Endothelial cell of umbilical vein (primary cell): ENCODE results near the gene AGMAT. TPM values are rescaled to one million over a fixed set of nuclear protein-coding genes. Genes with fewer than 3 reads are reported as not detected.

ENCODE experiments used
- BruUV-seq: library from RNA; stranded (reverse); fragments of 400-500 nt; replicated peaks from 2 replicates; lab custom pipeline; 2021; lab: Mats Ljungman, UMichigan
- CTCF ChIA-PET: fragments of 300-600, 350-600 bp; sonication (Branson Sonifier 250); formaldehyde crosslinking; loops from one replicate; lab custom pipeline; 2021; ENCODE audit warnings: antibody characterized with exemption, inconsistent platforms; lab: Charles Lee
- POLR2A ChIA-PET: fragments of 300-600, 350-600 bp; sonication (Branson Sonifier 250); formaldehyde crosslinking; loops from one replicate; lab custom pipeline; 2021; ENCODE audit warnings: antibody characterized with exemption, inconsistent platforms; lab: Charles Lee
- DNase-seq: peaks from one replicate; pipeline ENCODE4 v3.0.0-alpha.2; 2011; ENCODE audit warnings: low read depth, low spot score
- FAIRE-seq: peaks from 2 replicates; lab custom pipeline; 2011; peaks lifted over from hg19 to GRCh38; lab: Jason Lieb, UNC
- H2AFZ ChIP-seq: 2 replicates; pipeline ENCODE4 v1.6.0; 2012; ENCODE audit warnings: low read depth, low read length, control low read depth, inconsistent platforms
- H3K27ac ChIP-seq: 2 replicates; pipeline ENCODE4 v1.5.1; 2011; ENCODE audit warnings: low read depth, mild to moderate bottlenecking, control low read depth, low read length, moderate library complexity; ENCODE audit not compliant: insufficient read depth
- H3K27me3 ChIP-seq, 2 experiments: 2 replicates each; pipeline versions ENCODE4 v1.6.0 to v1.6.1; 2011; ENCODE audit warnings: low read length in 2 of 2, mixed read lengths in 1 of 2; ENCODE audit not compliant: control insufficient read depth in 2 of 2, insufficient read depth in 2 of 2
- H3K36me3 ChIP-seq, 2 experiments: 2 replicates in 1 of 2; 3 replicates in 1 of 2; pipeline ENCODE4 v1.5.1; 2011; ENCODE audit warnings: low read length in 2 of 2, mild to moderate bottlenecking in 1 of 2, moderate library complexity in 1 of 2; ENCODE audit not compliant: control insufficient read depth in 2 of 2, insufficient read depth in 2 of 2; ENCODE audit errors: extremely low read depth in 1 of 2
- H3K4me1 ChIP-seq: 3 replicates; pipeline ENCODE4 v1.5.1; 2011; ENCODE audit warnings: mild to moderate bottlenecking, low read length; ENCODE audit not compliant: control insufficient read depth, insufficient read depth; ENCODE audit errors: extremely low read depth
- H3K4me2 ChIP-seq: 2 replicates; pipeline ENCODE4 v1.6.1; 2011; ENCODE audit warnings: low read length, control low read depth, mixed read lengths; ENCODE audit not compliant: insufficient read depth
- H3K4me3 ChIP-seq, 3 experiments: fragments of 200-600 bp in 1 of 3; sonication (generic), shearing (Covaris generic) in 1 of 3; replicated peaks in 1 of 3; 2 replicates each; pipeline ENCODE4 v1.5.1; 2011 to 2016; ENCODE audit warnings: control low read depth in 3 of 3, low read length in 3 of 3, mild to moderate bottlenecking in 2 of 3, inconsistent platforms in 1 of 3, low read depth in 1 of 3, moderate library complexity in 1 of 3; ENCODE audit not compliant: insufficient read depth in 1 of 3
- H3K79me2 ChIP-seq: 2 replicates; pipeline ENCODE4 v1.6.0; 2012; ENCODE audit warnings: low read length, inconsistent platforms; ENCODE audit not compliant: control insufficient read depth, insufficient read depth
- H3K9ac ChIP-seq: replicated peaks from 2 replicates; pipeline ENCODE3; 2011; ENCODE audit warnings: low read length, control low read depth; ENCODE audit not compliant: insufficient read depth; ENCODE audit errors: extremely low read depth
- H3K9me1 ChIP-seq: replicated peaks from 3 replicates; pipeline ENCODE4 v1.6.0; 2011; ENCODE audit warnings: mild to moderate bottlenecking, low read length; ENCODE audit not compliant: control insufficient read depth, insufficient read depth; ENCODE audit errors: extremely low read depth
- H3K9me3 ChIP-seq: replicated peaks from 2 replicates; pipeline ENCODE4 v1.5.1; 2012; ENCODE audit warnings: low read length, inconsistent platforms; ENCODE audit not compliant: control insufficient read depth, insufficient read depth
- H4K20me1 ChIP-seq: replicated peaks from 2 replicates; pipeline ENCODE3; 2011; ENCODE audit warnings: mild to moderate bottlenecking, low read length; ENCODE audit not compliant: control insufficient read depth, insufficient read depth; ENCODE audit errors: extremely low read depth
- EZH2 ChIP-seq: IDR thresholded peaks from 2 replicates; pipeline ENCODE4 v1.6.1; 2012; ENCODE audit warnings: borderline replicate concordance, low read depth, mild to moderate bottlenecking, moderate library complexity, low read length, inconsistent platforms; ENCODE audit not compliant: severe bottlenecking
- FOS ChIP-seq: IDR thresholded peaks from 2 replicates; pipeline ENCODE4 v1.6.1; 2011; ENCODE audit warnings: mild to moderate bottlenecking, low read length, moderate library complexity, borderline replicate concordance; ENCODE audit not compliant: insufficient read depth
- JUN ChIP-seq: IDR thresholded peaks from 2 replicates; pipeline ENCODE4 v1.6.1; 2011; ENCODE audit warnings: borderline replicate concordance, low read depth; ENCODE audit not compliant: insufficient read length, insufficient read depth
- MAX ChIP-seq: IDR thresholded peaks from 2 replicates; pipeline ENCODE4 v1.6.1; 2011; ENCODE audit not compliant: insufficient read depth, insufficient read length
- MYC ChIP-seq: IDR thresholded peaks from one replicate; pipeline ENCODE4 v1.6.1; 2011; ENCODE audit warnings: mild to moderate bottlenecking, low read depth, low read length
- POLR2A ChIP-seq: IDR thresholded peaks from 2 replicates; pipeline ENCODE4 v1.6.1; 2012; ENCODE audit warnings: low read depth, mild to moderate bottlenecking, control low read depth, low read length
- POLR2AphosphoS5 ChIP-seq: IDR thresholded peaks from 2 replicates; pipeline ENCODE4 v1.6.1; 2012; ENCODE audit warnings: low read depth, mild to moderate bottlenecking, control low read depth, low read length, moderate library complexity; ENCODE audit not compliant: insufficient read depth
- dilution Hi-C: fragments of 300-500 bp; cut with MboI; formaldehyde crosslinking; loops from one replicate; pipeline ENCODE4 v1.15.0; 2019; ENCODE audit warnings: low sequenced_read_pairs; ENCODE audit not compliant: extremely low pct_ligation_motif_present
- intact Hi-C: fragments of 100-400 bp; cut with micrococcal nuclease; formaldehyde crosslinking; loops from one replicate; pipeline ENCODE4 v1.10.0; 2022
- polyA plus RNA-seq, 4 experiments: library from polyadenylated mRNA; depleted of rRNA in 3 of 4; stranded (reverse) in 3 of 4; unstranded in 1 of 4; fragments of >200 nt; gene quantifications; 2 replicates each; pipeline versions ENCODE4 v1.2.1 to v1.2.3, GENCODE V29; 2011 to 2012; ENCODE audit warnings: missing spikeins in 1 of 4
- total RNA-seq: library from RNA; stranded (reverse); gene quantifications from 2 replicates; pipeline ENCODE4 v1.2.3, GENCODE V29; 2021

Gene AGMAT
- total and polyA plus RNA-seq, 2 donors (not counting 3 experiments of a cell fraction or from before 2014, with no cell fraction given), result 0.39 to 1.9 TPM

GRCh38 chr1:15540186-15540585 lies 44.7 kb downstream of the AGMAT start:
- H4K20me1 ChIP-seq, result no peaks in the 10 kb centered on the region
- peaks cover 6 to 19% of the 10 kb centered on the region in 2 experiments for H3K36me3 ChIP-seq
- dilution Hi-C loops (no loop called here), intact Hi-C loops (no loop called here)
- no peaks in the 10 kb centered on the region for H3K9me3 ChIP-seq
- no peaks in the 10 kb centered on the region for H3K9me1 ChIP-seq
- no peak overlapping the region for H3K9ac ChIP-seq
- no peak for FAIRE-seq
- no peak for DNase-seq
- H3K4me3 ChIP-seq, result no peak overlapping the region
- H3K79me2 ChIP-seq, result no peaks in the 10 kb centered on the region
- H3K27ac ChIP-seq, result no peak overlapping the region
- no peaks in the 10 kb centered on the region for H3K27me3 ChIP-seq
- TF ChIP-seq FOS, result no peak
- TF ChIP-seq POLR2A, result no peak
- no peak for TF ChIP-seq EZH2
- BruUV-seq, result no TSS peak
- no peak overlapping the region for H3K4me2 ChIP-seq
- H2AFZ ChIP-seq, result no peak overlapping the region
- H3K4me1 ChIP-seq, result no peaks in the 10 kb centered on the region
- POLR2A ChIA-PET, result no interaction called here
- CTCF ChIA-PET, result no interaction called here

GRCh38 chr1:15538771-15539170 lies 46.1 kb downstream of the AGMAT start:
- peaks cover 6 to 19% of the 10 kb centered on the region in 2 experiments for H3K36me3 ChIP-seq
- CTCF ChIA-PET, result no interaction called here
- no TSS peak for BruUV-seq

More at GRCh38 chr1:15538771-15539170, 46.1 kb downstream of the AGMAT start:
- TF ChIP-seq POLR2AphosphoS5 (no peak), JUN (no peak), MYC (no peak), MAX (no peak)
- Histone ChIP-seq H3K79me2 (no peaks in the 10 kb centered on the region), H3K27ac (no peak overlapping the region), H2AFZ (no peak overlapping the region), H3K4me1 (no peaks in the 10 kb centered on the region), H3K9ac (no peak overlapping the region), H4K20me1 (no peaks in the 10 kb centered on the region), H3K27me3 (no peaks in the 10 kb centered on the region), H3K9me1 (no peaks in the 10 kb centered on the region), H3K4me3 (no peak overlapping the region), H3K9me3 (no peaks in the 10 kb centered on the region), H3K4me2 (no peak overlapping the region)
- POLR2A ChIA-PET, result no interaction called here
- intact Hi-C loops (no loop called here), dilution Hi-C loops (no loop called here)
- FAIRE-seq (no peak), DNase-seq (no peak)
